CD4-positive, alpha-beta T cell (primary cell): ENCODE data around the gene ANKRD65. TPM values are rescaled to one million over a fixed set of nuclear protein-coding genes. Genes with fewer than 3 reads are reported as not detected.

Source experiments
- ATAC-seq: fragments of 200-7000 bp; cut with Tn5 transposase; one replicate; pipeline ENCODE4 v1.10.0; 2022; ENCODE audit warnings: mild to moderate bottlenecking; ENCODE audit not compliant: poor library complexity
- CTCF ChIA-PET: fragments of 350-600 bp; sonication (Branson Sonifier 250); formaldehyde crosslinking; loops from one replicate; lab custom pipeline; 2021; ENCODE audit warnings: antibody characterized with exemption, inconsistent platforms; lab: Charles Lee
- POLR2A ChIA-PET: fragments of 350-600 bp; sonication (Branson Sonifier 250); formaldehyde crosslinking; loops from one replicate; lab custom pipeline; 2021; ENCODE audit warnings: antibody characterized with exemption, inconsistent platforms; lab: Charles Lee
- DNase-seq, 14 experiments: peaks; one replicate each; pipeline ENCODE4 v3.0.0-alpha.2; 2013 to 2020; ENCODE audit warnings: mixed read lengths in 2 of 14
- H3K27ac ChIP-seq, 2 donors: one replicate each; pipeline versions ENCODE4 v1.5.1 to v1.7.0; 2013; ENCODE audit warnings: low read length in 2 of 2, low read depth in 1 of 2, mild to moderate bottlenecking in 1 of 2
- H3K27me3 ChIP-seq, 2 experiments: 1 replicate in 1 of 2; 2 replicates in 1 of 2; pipeline versions ENCODE4 v1.6.1 to v1.7.0; 2013; ENCODE audit warnings: low read length in 2 of 2, control low read depth in 1 of 2, mild to moderate bottlenecking in 1 of 2, moderate library complexity in 1 of 2; ENCODE audit not compliant: insufficient read depth in 2 of 2, control insufficient read depth in 1 of 2
- H3K36me3 ChIP-seq: one replicate; pipeline ENCODE4 v1.6.1; 2013; ENCODE audit warnings: low read length, control low read depth; ENCODE audit not compliant: insufficient read depth
- H3K4me1 ChIP-seq: one replicate; pipeline ENCODE4 v1.6.1; 2013; ENCODE audit warnings: low read length, control low read depth; ENCODE audit not compliant: insufficient read depth
- H3K4me3 ChIP-seq: one replicate; pipeline ENCODE4 v1.5.1; 2013; ENCODE audit warnings: mild to moderate bottlenecking, low read length, moderate library complexity
- H3K9me3 ChIP-seq, 2 experiments: 1 replicate in 1 of 2; 2 replicates in 1 of 2; pipeline versions ENCODE4 v1.6.1 to v1.7.0; 2013; ENCODE audit warnings: low read length in 2 of 2, mild to moderate bottlenecking in 2 of 2, control low read depth in 1 of 2, moderate library complexity in 1 of 2; ENCODE audit not compliant: control insufficient read depth in 1 of 2, insufficient read depth in 1 of 2
- H3K27ac Mint-ChIP-seq: one replicate; pipeline ENCODE4 v1.8.0; 2020; ENCODE audit warnings: mixed read lengths
- H3K27me3 Mint-ChIP-seq: one replicate; pipeline ENCODE4 v1.8.0; 2021; ENCODE audit warnings: mixed read lengths
- H3K36me3 Mint-ChIP-seq: one replicate; pipeline ENCODE4 v1.8.0; 2021; ENCODE audit warnings: low read depth, mixed read lengths
- H3K4me1 Mint-ChIP-seq: one replicate; pipeline ENCODE4 v1.8.0; 2021; ENCODE audit warnings: low read depth, mixed read lengths
- H3K4me3 Mint-ChIP-seq: one replicate; pipeline ENCODE4 v1.8.0; 2020; ENCODE audit warnings: mild to moderate bottlenecking, mixed read lengths
- H3K9me3 Mint-ChIP-seq: one replicate; pipeline ENCODE4 v1.8.0; 2020; ENCODE audit warnings: mixed read lengths
- CTCF ChIP-seq: fragments of 200-600 bp; IDR thresholded peaks from one replicate; pipeline ENCODE4 v1.8.0; 2022; ENCODE audit warnings: antibody characterized with exemption, mild to moderate bottlenecking
- intact Hi-C, 2 experiments: fragments of 100-400 bp; cut with DNase I in 1 of 2; cut with micrococcal nuclease in 1 of 2; formaldehyde crosslinking; loops; one replicate each; pipeline versions ENCODE4 v1.15.1 to v1.9.0; 2023 to 2025; cut with DNase I, micrococcal nuclease
- total RNA-seq, 174 experiments: library from RNA in 2 of 174; stranded (reverse) in 2 of 174; gene quantifications; one replicate each; pipeline ENCODE4 v1.2.3 and lab custom pipeline; 2021 to 2026

Gene ANKRD65
- total RNA-seq, 2 experiments from 2014 or later, result not detected

GRCh38 chr1:1373815-1374588 is 47.1 kb downstream of the ANKRD65 start:
- peak overlapping the region; percentile 88 for H3K4me3 Mint-ChIP-seq
- peaks cover 54% of the 10 kb centered on the region for H3K4me1 ChIP-seq
- intact Hi-C loops, result loop anchor here (2.0 to 10.0 kb wide), 5 partner anchors 25 to 99 kb away; partner anchors contain the start of genes ACAP3 (in 1 of the 2), CCNL2 (in 1 of the 2), MRPL20 (in 1 of the 2) and PUSL1 (in 1 of the 2)
- no peak for TF ChIP-seq CTCF
- POLR2A ChIA-PET, result interaction anchor here (0.6 to 4.1 kb wide), 5 partner anchors 25 to 790 kb away, joined by 4 to 80 read pairs (median 23); partner anchors contain the start of genes CCNL2 and MRPL20
- CTCF ChIA-PET, result interaction anchor here (1.6 kb wide), 1 partner anchor 33 kb away, joined by 7 read pairs; the partner anchor contains the start of gene MRPL20
- no peak for ATAC-seq
- H3K27ac Mint-ChIP-seq, result peak overlapping the region; percentile 91
- no peaks in the 10 kb centered on the region for H3K27me3 Mint-ChIP-seq
- peak overlapping the region; percentile 84 for H3K4me3 ChIP-seq
- H3K27ac ChIP-seq, result peak overlapping the region; percentile 87 to 89
- no peaks in the 10 kb centered on the region for H3K9me3 Mint-ChIP-seq
- no peaks in the 10 kb centered on the region for H3K27me3 ChIP-seq
- H3K36me3 Mint-ChIP-seq, result peaks cover 10% of the 10 kb centered on the region
- H3K9me3 ChIP-seq, result no peaks in the 10 kb centered on the region
- peaks cover 4% of the 10 kb centered on the region for H3K36me3 ChIP-seq
- peaks cover 40% of the 10 kb centered on the region for H3K4me1 Mint-ChIP-seq
- peak in 1 of 14 experiments; percentile 48 for DNase-seq

- H3K4me3 Mint-ChIP-seq, result peak overlapping the region; percentile 88
- Histone ChIP-seq H3K27ac (no peak overlapping the region), H3K4me1 (peaks cover 54% of the 10 kb centered on the region), H3K9me3 (no peaks in the 10 kb centered on the region), H3K4me3 (no peak overlapping the region), H3K27me3 (no peaks in the 10 kb centered on the region), H3K36me3 (peaks cover 4% of the 10 kb centered on the region)
- peak overlapping the region; percentile 91 for H3K27ac Mint-ChIP-seq
- DNase-seq (peak in 1 of 14 experiments; percentile 41), ATAC-seq (no peak)
- intact Hi-C loops, result loop anchor here (2.0 to 10.0 kb wide), 2 partner anchors 68 kb away; partner anchors contain the start of genes ACAP3 (in 1 of the 2) and PUSL1 (in 1 of the 2)
- no peaks in the 10 kb centered on the region for H3K27me3 Mint-ChIP-seq
- peaks cover 41% of the 10 kb centered on the region for H3K4me1 Mint-ChIP-seq
- no peaks in the 10 kb centered on the region for H3K9me3 Mint-ChIP-seq
- ChIA-PET CTCF (interaction anchor here (0.8 kb wide), 1 partner anchor 25 kb away, joined by 3 read pairs; no protein-coding TSS in a partner anchor), POLR2A (interaction anchor here (2.3 to 4.1 kb wide), 3 partner anchors 19 to 27 kb away, joined by 11 to 23 read pairs (median 12); partner anchors contain the start of gene CCNL2)
- TF ChIP-seq CTCF, result no peak
- H3K36me3 Mint-ChIP-seq, result peaks cover 10% of the 10 kb centered on the region
Observed at GRCh38 chr1:1373051-1373814, 47.8 kb downstream of the ANKRD65 start.
